Testis (tissue), 3 donors: ENCODE results near the gene MEIS2. TPM values are rescaled to one million over a fixed set of nuclear protein-coding genes. Genes with fewer than 3 reads are reported as not detected.

Experiments
- DNase-seq: peaks from one replicate; pipeline ENCODE4 v3.0.0-alpha.2; 2019
- H3K27ac ChIP-seq, 2 donors: fragments of 200-600 bp; sonication (generic); one replicate each; pipeline ENCODE4 v1.5.1; 2019
- H3K27me3 ChIP-seq: fragments of 200-600 bp; sonication (generic); one replicate; pipeline ENCODE4 v1.5.1; 2019
- H3K36me3 ChIP-seq: fragments of 200-600 bp; sonication (generic); one replicate; pipeline ENCODE4 v1.5.1; 2017; ENCODE audit warnings: low read depth; ENCODE audit errors: missing control alignments
- H3K4me1 ChIP-seq: fragments of 200-600 bp; sonication (generic); one replicate; pipeline ENCODE4 v1.5.1; 2019
- H3K4me3 ChIP-seq, 2 donors: fragments of 200-600 bp; sonication (generic); one replicate each; pipeline ENCODE4 v1.5.1; 2017 to 2019
- H3K9me3 ChIP-seq: fragments of 200-600 bp; sonication (generic); one replicate; pipeline ENCODE4 v1.5.1; 2017
- CTCF ChIP-seq, 3 experiments: fragments of 450-650 bp in 2 of 3; fragments of 200-600 bp in 1 of 3; sonication (generic) in 1 of 3; IDR thresholded peaks; one replicate each; pipeline ENCODE4 v1.5.1; 2016 to 2019; ENCODE audit warnings: antibody characterized with exemption in 3 of 3, mild to moderate bottlenecking in 2 of 3, moderate library complexity in 1 of 3
- POLR2A ChIP-seq: fragments of 450-650 bp; IDR thresholded peaks from one replicate; pipeline ENCODE4 v1.6.1; 2017; ENCODE audit warnings: antibody characterized with exemption, mild to moderate bottlenecking, moderate library complexity
- WGBS, 2 donors: methylation state at CpG; one replicate each; pipeline ENCODE4 v1.1.5; 2018; 5-methylcytosine and 5-hydroxymethylcytosine counted together
- intact Hi-C: fragments of 100-400 bp; cut with DNase I; formaldehyde crosslinking; loops from one replicate; pipeline ENCODE4 v1.15.1; 2023; ENCODE audit warnings: low total_unique reads
- polyA plus RNA-seq: library from polyadenylated mRNA; stranded (reverse); fragments of 350-450 nt; fragmentation: Illumina TruSeq; extraction: RNeasy Lipid Tissue Mini Kit (QIAGEN cat#74804); gene quantifications from one replicate; pipeline ENCODE4 v1.2.3, GENCODE V29; 2014; ENCODE audit warnings: low read depth, low replicate concordance; ENCODE audit not compliant: insufficient read depth
- total RNA-seq, 2 donors: library from RNA; depleted of rRNA; stranded (reverse); fragments of >200 nt; gene quantifications; one replicate each; pipeline ENCODE4 v1.2.3, GENCODE V29; 2016

Gene MEIS2
- total and polyA plus RNA-seq, 3 donors from 2014 or later: 7.0 to 19.4 (median 15.7) TPM

- TF ChIP-seq CTCF (IDR thresholded peaks at IDR 0.05) (no peak), POLR2A (no peak)
- intact Hi-C loops: no loop called here
- 91 to 96% methylated on average over 3 of the region's 3 CpGs for WGBS, 2 donors
- Histone ChIP-seq H3K4me3 (no peak overlapping the region), H3K4me1 (no peaks in the 10 kb centered on the region), H3K9me3 (no peaks in the 10 kb centered on the region), H3K27me3 (no peaks in the 10 kb centered on the region), H3K36me3 (no peaks in the 10 kb centered on the region), H3K27ac (no peak overlapping the region)
- DNase-seq: no peak
Measured at GRCh38 chr15:36953346-36953745, 147.0 kb downstream of the MEIS2 start.

- TF ChIP-seq POLR2A (no peak), CTCF (IDR thresholded peaks at IDR 0.05) (no peak)
- Histone ChIP-seq H3K4me1 (no peaks in the 10 kb centered on the region), H3K9me3 (no peaks in the 10 kb centered on the region), H3K27me3 (no peaks in the 10 kb centered on the region), H3K36me3 (no peaks in the 10 kb centered on the region), H3K4me3 (no peak overlapping the region), H3K27ac (no peak overlapping the region)
- 64 to 65% methylated on average over 6 of the region's 6 CpGs for WGBS, 2 donors
- no peak for DNase-seq
- intact Hi-C loops: no loop called here
Measured at GRCh38 chr15:36951731-36952247, 148.6 kb downstream of the MEIS2 start.

DNA sequence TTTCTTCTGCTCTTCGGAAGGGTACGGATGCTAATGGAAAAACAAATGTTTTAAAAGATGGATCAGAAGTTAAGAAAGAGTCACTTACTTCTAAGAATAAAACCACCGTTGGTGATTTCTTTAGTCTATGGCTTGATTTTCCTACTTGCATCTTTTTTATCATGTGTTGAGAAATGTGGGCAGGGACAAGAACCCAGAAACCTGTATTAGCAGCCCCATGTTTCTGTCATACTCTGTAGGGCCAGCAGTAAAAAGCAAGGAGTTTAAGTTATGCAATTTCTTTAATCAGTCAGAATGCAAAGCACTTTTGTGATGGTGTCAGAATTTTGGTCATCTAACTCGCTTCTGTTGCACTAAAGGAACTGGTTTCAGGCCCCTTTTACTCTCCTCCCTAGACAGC lies 150.0 kb downstream of the MEIS2 start:
- no peak for DNase-seq
- Histone ChIP-seq H3K27me3 (no peaks in the 10 kb centered on the region), H3K27ac (no peak overlapping the region), H3K36me3 (no peaks in the 10 kb centered on the region), H3K4me1 (no peaks in the 10 kb centered on the region), H3K4me3 (no peak overlapping the region), H3K9me3 (no peaks in the 10 kb centered on the region)
- TF ChIP-seq POLR2A: no peak
- no peak for TF ChIP-seq CTCF (IDR thresholded peaks at IDR 0.05)
- intact Hi-C loops: no loop called here
- WGBS, 2 donors: 88 to 97% methylated on average over 4 of the region's 4 CpGs

DNA sequence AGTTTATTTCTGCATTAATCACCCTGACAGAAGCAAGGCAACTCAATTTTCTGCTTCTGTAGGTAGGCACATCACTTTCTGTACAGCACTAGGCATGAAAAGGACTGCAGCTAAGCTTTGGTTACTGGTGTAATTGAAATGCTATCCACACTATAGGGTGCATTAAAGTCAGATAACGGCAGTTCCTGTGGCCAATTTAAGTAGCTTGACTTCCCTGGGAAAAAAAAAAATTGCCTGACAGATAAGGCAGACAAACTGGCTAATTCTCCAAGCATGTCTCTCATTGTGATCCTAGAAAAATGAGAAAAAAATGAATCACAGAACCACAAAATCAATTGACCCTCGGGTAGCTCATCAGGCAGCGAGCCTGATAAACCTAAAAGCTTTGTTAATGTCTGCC lies 151.4 kb downstream of the MEIS2 start:
- intact Hi-C loops: no loop called here
- DNase-seq: no peak
- Histone ChIP-seq H3K9me3 (no peaks in the 10 kb centered on the region), H3K27ac (no peak overlapping the region), H3K4me1 (no peaks in the 10 kb centered on the region), H3K27me3 (no peaks in the 10 kb centered on the region), H3K4me3 (no peak overlapping the region), H3K36me3 (no peaks in the 10 kb centered on the region)
- no peak for TF ChIP-seq POLR2A
- TF ChIP-seq CTCF (IDR thresholded peaks at IDR 0.05): no peak
- 74 to 76% methylated on average over 3 of the region's 3 CpGs for WGBS, 2 donors

GRCh38 chr15:36947035-36947719 lies 153.2 kb downstream of the MEIS2 start:
- H3K4me3 ChIP-seq: no peak overlapping the region
- TF ChIP-seq POLR2A: no peak
- no peak for TF ChIP-seq CTCF (IDR thresholded peaks at IDR 0.05)
- DNase-seq: no peak
- 84 to 85% methylated on average over 4 of the region's 4 CpGs for WGBS, 2 donors
- H3K27ac ChIP-seq: no peak overlapping the region
- intact Hi-C loops: no loop called here
- H3K36me3 ChIP-seq: no peaks in the 10 kb centered on the region
- no peaks in the 10 kb centered on the region for H3K9me3 ChIP-seq
- no peaks in the 10 kb centered on the region for H3K27me3 ChIP-seq
- H3K4me1 ChIP-seq: no peaks in the 10 kb centered on the region
